ENCODE data around the gene DCHS1.

DCHS1 gene

GRCh38 chr11:6587360-6587953, 68.2 kb downstream of the DCHS1 start:
- DNase-seq: no peak

- no peak for DNase-seq
These were observed 68.9 kb downstream of the DCHS1 start for GRCh38 chr11:6586434-6587359.

DNA sequence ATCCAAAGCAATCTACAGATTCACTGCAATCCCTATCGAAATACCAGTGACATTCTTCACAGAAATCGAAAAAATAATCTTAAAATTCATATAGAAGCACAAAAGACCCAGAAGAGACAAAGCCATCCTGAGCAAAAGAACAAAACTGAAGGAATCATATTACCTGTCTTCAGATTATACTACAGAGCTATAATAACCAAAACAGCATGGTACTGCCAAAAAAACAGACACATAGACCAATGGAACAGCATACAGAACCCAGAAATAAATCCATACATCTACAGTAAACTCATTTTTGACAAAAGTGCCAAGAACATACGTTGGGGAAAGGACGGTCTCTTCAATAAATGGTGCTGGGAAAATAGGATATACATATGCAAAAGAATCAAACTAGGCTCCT, 71.1 kb downstream of the DCHS1 start:
- no peak for DNase-seq

DNA sequence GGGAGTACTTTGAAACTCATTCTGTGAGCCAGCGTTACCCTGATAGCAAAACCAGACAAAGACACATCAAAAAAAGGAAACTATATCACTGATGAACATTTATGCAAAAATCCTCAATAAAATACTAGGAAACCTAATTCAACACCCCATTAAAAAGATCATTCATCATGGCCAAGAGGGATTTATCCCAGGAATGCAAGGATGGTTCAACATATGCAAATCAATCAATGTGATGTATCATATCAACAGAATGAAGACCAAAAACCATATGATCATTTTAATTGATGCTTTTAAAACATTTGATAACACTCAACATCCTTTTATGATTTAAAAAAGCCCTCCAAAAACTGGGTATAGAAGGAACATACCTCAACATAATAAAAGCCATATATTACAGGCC, 72.0 kb downstream of the DCHS1 start:
- no peak for DNase-seq

GRCh38 chr11:6579681-6580080, 75.9 kb downstream of the DCHS1 start:
- no peak for DNase-seq

DNA sequence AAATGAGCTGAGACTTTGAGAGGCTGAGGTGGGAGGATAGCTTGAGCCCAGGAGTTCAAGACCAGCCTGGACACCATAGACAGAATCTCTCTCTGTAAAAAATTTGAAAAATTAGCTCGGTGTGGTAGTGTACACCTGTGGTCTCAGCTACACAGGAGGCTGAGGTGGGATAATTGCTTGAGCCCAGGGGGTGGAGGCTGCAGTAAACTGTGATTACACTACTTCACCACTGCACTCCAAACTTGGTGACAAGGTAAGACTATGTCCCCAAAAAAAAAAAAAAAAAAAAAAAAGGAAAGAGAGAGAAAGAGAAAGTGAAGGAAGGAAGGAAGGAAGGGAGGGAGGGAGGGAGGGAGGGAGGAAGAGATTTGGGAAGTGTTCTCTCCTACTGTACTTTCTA, 77.5 kb downstream of the DCHS1 start:
- DNase-seq: no peak

DNA sequence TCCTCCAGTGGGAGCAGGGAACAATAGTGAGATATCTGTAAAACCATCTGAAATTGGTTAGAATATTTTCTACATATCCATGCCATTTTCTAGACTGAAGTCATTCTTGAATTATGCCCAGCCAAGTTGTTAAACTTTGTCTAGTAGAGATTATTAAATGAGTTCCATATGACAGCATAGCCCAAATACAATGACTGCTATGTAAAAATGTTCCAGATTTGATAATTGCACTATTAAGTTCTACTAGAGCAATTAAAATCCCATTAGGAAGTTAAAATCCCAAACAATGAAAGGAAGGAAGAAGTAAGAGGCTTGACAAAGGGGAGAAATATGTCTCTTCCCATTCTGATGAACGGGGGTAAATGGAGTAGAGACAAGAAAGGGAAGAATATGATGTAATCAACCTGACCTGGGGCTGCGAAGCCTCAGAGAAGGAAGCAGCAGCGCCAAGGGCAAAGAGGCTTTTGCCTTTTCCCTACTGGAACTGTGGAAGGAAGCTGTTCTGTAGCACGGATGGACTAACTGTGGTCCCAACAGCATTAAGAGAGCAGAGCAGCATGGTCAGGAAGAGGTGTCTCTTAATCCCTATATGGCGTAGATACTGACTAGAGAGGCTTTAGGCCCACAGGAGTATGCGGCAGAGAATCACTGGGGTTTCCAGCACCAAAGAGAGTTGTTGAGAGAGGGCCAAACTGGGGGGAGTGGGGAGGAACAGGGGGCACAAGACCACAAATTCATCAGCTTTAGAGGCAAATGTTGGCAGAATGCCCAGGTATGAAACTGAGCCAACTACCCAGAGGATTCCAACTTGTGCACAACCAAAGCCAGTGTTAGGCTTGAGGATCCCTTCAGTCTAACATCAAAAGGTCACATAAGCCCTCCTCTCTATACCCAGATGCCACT, 78.9 kb downstream of the DCHS1 start:
- DNase-seq: no peak

GRCh38 chr11:6574816-6575715, 80.5 kb downstream of the DCHS1 start:
- no peak for DNase-seq

DNA sequence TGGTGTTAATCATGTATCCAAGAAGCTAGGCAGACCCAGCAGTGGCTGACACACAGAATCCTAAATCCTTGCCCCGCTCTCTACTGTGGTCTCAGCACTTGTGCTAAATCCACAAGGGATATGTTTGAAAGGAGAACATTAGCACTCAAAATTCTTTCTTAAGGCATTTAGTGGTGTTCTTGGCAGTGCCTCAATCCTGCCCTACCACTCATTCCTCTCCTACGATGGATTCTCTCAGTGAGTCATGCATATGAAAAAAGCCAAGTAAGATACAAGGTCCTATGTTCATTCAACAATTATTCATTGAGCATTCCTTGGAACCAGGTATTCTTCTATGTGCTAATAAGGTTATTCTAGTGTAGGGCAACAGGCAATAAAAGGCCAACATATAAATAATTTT, 83.4 kb downstream of the DCHS1 start:
- DNase-seq: no peak

GRCh38 chr11:6571434-6572008, 84.1 kb downstream of the DCHS1 start:
- no peak for DNase-seq

All from T-helper 1 cell (primary cell).